ENCODE results near the gene MED12L. TPM values are rescaled to one million over a fixed set of nuclear protein-coding genes. Genes with fewer than 3 reads are reported as not detected.

The MED12L gene
- polyA plus RNA-seq, 1 donor from 2014 or later = 28.5 TPM

- Histone ChIP-seq H3F3A (ENCODE audit: insufficient read depth, low read length, poor library complexity, severe bottlenecking) (no peaks in the 10 kb centered on the region), H3K4me2 (ENCODE audit: low read length) (no peak overlapping the region), H3K27me3 (ENCODE audit: insufficient read depth, low read depth, low read length) (peaks cover 8% of the 10 kb centered on the region), H3K9ac (ENCODE audit: low read length) (no peak overlapping the region), H3K9me3 (ENCODE audit: low read length) (no peaks in the 10 kb centered on the region), H4K20me1 (ENCODE audit: insufficient read depth) (no peaks in the 10 kb centered on the region), H3K36me3 (ENCODE audit: insufficient read depth, low read length) (no peaks in the 10 kb centered on the region), H3K9me2 (ENCODE audit: insufficient read depth, low read length) (no peaks in the 10 kb centered on the region), H3K4me3 (ENCODE audit: low read length) (no peak overlapping the region), H2AFZ (ENCODE audit: low read depth, low read length) (no peak overlapping the region), H3K79me2 (replicated peaks; ENCODE audit: insufficient read depth, low read length) (no peaks in the 10 kb centered on the region), H3K27ac (ENCODE audit: low read length) (no peak overlapping the region)
- TF ChIP-seq, protein P1, sequence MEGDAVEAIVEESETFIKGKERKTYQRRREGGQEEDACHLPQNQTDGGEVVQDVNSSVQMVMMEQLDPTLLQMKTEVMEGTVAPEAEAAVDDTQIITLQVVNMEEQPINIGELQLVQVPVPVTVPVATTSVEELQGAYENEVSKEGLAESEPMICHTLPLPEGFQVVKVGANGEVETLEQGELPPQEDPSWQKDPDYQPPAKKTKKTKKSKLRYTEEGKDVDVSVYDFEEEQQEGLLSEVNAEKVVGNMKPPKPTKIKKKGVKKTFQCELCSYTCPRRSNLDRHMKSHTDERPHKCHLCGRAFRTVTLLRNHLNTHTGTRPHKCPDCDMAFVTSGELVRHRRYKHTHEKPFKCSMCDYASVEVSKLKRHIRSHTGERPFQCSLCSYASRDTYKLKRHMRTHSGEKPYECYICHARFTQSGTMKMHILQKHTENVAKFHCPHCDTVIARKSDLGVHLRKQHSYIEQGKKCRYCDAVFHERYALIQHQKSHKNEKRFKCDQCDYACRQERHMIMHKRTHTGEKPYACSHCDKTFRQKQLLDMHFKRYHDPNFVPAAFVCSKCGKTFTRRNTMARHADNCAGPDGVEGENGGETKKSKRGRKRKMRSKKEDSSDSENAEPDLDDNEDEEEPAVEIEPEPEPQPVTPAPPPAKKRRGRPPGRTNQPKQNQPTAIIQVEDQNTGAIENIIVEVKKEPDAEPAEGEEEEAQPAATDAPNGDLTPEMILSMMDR (IDR thresholded peaks at IDR 0.05; ENCODE audit: poor library complexity, severe bottlenecking) = no peak
- TF ChIP-seq RAD21 (conservative IDR thresholded peaks at IDR 0.05) (no peak), SMC3 (conservative IDR thresholded peaks at IDR 0.05; ENCODE audit: poor library complexity) (no peak), EZH2 (IDR thresholded peaks at IDR 0.05; ENCODE audit: borderline replicate concordance, insufficient read depth, low read length, poor library complexity, severe bottlenecking) (no peak), POLR2AphosphoS5 (IDR thresholded peaks at IDR 0.05) (no peak), REST (IDR thresholded peaks at IDR 0.05; ENCODE audit: borderline replicate concordance) (no peak), MXI1 (conservative IDR thresholded peaks at IDR 0.05; ENCODE audit: poor library complexity, severe bottlenecking) (no peak), EP300 (conservative IDR thresholded peaks at IDR 0.05; ENCODE audit: poor library complexity, severe bottlenecking) (no peak), TAF1 (IDR thresholded peaks at IDR 0.05; ENCODE audit: low read depth) (no peak)
Measured at GRCh38 chr3:151459358-151459757, 373.9 kb downstream of the MED12L start.

DNA sequence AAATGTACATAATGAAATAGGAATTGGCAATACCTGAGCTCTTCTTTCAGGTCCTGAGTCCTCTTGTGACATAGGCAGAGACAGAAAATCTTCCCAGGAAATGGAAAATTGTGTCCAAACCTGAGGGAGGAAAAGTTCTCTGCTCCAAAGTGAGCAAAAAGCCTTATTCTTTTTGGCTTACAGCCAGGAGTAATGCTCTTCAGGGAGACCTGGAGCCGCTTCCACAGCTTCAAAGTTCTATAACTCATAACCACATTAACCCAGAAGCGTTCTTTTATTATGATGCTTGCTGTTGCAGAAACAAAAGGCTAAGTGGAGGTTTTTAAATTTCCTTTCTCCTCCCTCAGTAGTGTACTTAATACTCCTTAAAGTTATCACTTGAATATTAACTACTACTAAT is 374.8 kb downstream of the MED12L start:
- H3F3A ChIP-seq (ENCODE audit: insufficient read depth, low read length, poor library complexity, severe bottlenecking) = no peaks in the 10 kb centered on the region
- no peak overlapping the region for H3K9ac ChIP-seq (ENCODE audit: low read length)
- no peaks in the 10 kb centered on the region for H3K9me3 ChIP-seq (ENCODE audit: low read length)
- H3K9me2 ChIP-seq (ENCODE audit: insufficient read depth, low read length) = no peaks in the 10 kb centered on the region
- H3K4me3 ChIP-seq (ENCODE audit: low read length) = no peak overlapping the region
- no peak overlapping the region for H3K4me2 ChIP-seq (ENCODE audit: low read length)
- no peak overlapping the region for H2AFZ ChIP-seq (ENCODE audit: low read depth, low read length)
- no peak overlapping the region for H3K27ac ChIP-seq (ENCODE audit: low read length)
- no peaks in the 10 kb centered on the region for H3K36me3 ChIP-seq (ENCODE audit: insufficient read depth, low read length)
- no peak for TF ChIP-seq TAF1 (IDR thresholded peaks at IDR 0.05; ENCODE audit: low read depth)
- TF ChIP-seq MXI1 (conservative IDR thresholded peaks at IDR 0.05; ENCODE audit: poor library complexity, severe bottlenecking) = no peak
- TF ChIP-seq REST (IDR thresholded peaks at IDR 0.05; ENCODE audit: borderline replicate concordance) = no peak
- no peak for TF ChIP-seq EZH2 (IDR thresholded peaks at IDR 0.05; ENCODE audit: borderline replicate concordance, insufficient read depth, low read length, poor library complexity, severe bottlenecking)
- TF ChIP-seq RAD21 (conservative IDR thresholded peaks at IDR 0.05) = no peak
- TF ChIP-seq SMC3 (conservative IDR thresholded peaks at IDR 0.05; ENCODE audit: poor library complexity) = no peak
- TF ChIP-seq, protein P1 (IDR thresholded peaks at IDR 0.05; ENCODE audit: poor library complexity, severe bottlenecking) = no peak
- no peak for TF ChIP-seq EP300 (conservative IDR thresholded peaks at IDR 0.05; ENCODE audit: poor library complexity, severe bottlenecking)
- TF ChIP-seq POLR2AphosphoS5 (IDR thresholded peaks at IDR 0.05) = no peak
- peaks cover 8% of the 10 kb centered on the region for H3K27me3 ChIP-seq (ENCODE audit: insufficient read depth, low read depth, low read length)
- H3K79me2 ChIP-seq (replicated peaks; ENCODE audit: insufficient read depth, low read length) = no peaks in the 10 kb centered on the region
- H4K20me1 ChIP-seq (ENCODE audit: insufficient read depth) = no peaks in the 10 kb centered on the region
